NCI-H345 treated with DMSO at 0.1 percent for 48 hours (cell line): ENCODE data around the gene PROSER3.

ENCODE experiments used
- DNase-seq: peaks from one replicate; lab custom pipeline; 2025; ENCODE audit not compliant: unreplicated experiment; lab: John Stamatoyannopoulos, UW

Gene PROSER3

GRCh38 chr19:35816846-35817245 is 58.9 kb downstream of the PROSER3 start:
- DNase-seq: no peak

- no peak for DNase-seq
Measured at GRCh38 chr19:35818445-35818844, 60.5 kb downstream of the PROSER3 start.
